ENCODE results near the gene ARAF.
"Not testable (repeated sequence)": the region's sequence is repeated elsewhere in the genome, so short reads cannot be mapped to it uniquely, and the experiment has no call there.

The ARAF gene

GRCh38 chrX:47595716-47596251 is 34.8 kb downstream of the ARAF start:
- TF ChIP-seq CTCF (IDR thresholded peaks at IDR 0.05; ENCODE audit: low read depth, low read length, missing control alignments): no peak
- H3K4me3 ChIP-seq (ENCODE audit: low read depth, low read length): no peak overlapping the region
- no peak for DNase-seq (ENCODE audit: low read depth)

DNA sequence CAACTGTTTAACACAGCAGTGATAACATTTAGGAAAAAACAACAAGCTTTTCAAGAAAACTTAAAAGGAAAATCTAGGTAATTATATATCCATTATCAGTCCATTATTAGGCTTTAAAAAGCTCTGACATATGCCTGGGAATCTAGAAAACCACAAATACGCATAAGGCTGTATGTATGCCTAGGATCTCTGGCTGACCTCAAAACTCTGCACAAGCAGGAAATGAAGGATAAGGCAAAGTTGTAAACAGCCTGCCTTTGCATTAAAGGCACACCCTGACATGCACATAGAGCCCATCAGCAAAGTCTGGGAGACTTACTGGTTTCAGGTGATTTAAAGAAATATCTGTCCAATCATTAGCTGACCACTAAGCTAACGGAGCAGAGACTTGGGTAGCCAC is 35.3 kb downstream of the ARAF start:
- no peak overlapping the region for H3K4me3 ChIP-seq (ENCODE audit: low read depth, low read length)
- no peak for DNase-seq (ENCODE audit: low read depth)
- no peak for TF ChIP-seq CTCF (IDR thresholded peaks at IDR 0.05; ENCODE audit: low read depth, low read length, missing control alignments)

DNA sequence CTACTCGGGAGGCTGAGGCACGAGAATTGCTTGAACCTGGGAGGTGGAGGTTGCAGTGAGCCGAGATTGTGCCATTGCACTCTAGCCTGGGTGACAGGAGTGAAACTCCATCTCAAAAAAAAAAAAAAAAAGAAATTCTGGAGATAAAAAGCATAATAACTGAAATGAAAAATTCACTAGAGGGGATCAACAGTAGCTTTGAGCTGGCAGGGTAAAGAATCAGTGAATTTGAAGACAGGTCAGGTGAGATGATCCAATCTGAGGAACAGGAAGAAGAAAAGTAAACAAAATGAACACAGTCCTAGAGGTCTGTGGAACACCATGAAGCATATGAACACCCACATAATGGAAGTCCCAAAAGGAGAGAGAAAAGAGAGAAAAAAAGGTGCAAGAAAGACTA is 36.2 kb downstream of the ARAF start:
- H3K4me3 ChIP-seq (ENCODE audit: low read depth, low read length): no peak overlapping the region
- DNase-seq (ENCODE audit: low read depth): no peak
- no peak for TF ChIP-seq CTCF (IDR thresholded peaks at IDR 0.05; ENCODE audit: low read depth, low read length, missing control alignments)

DNA sequence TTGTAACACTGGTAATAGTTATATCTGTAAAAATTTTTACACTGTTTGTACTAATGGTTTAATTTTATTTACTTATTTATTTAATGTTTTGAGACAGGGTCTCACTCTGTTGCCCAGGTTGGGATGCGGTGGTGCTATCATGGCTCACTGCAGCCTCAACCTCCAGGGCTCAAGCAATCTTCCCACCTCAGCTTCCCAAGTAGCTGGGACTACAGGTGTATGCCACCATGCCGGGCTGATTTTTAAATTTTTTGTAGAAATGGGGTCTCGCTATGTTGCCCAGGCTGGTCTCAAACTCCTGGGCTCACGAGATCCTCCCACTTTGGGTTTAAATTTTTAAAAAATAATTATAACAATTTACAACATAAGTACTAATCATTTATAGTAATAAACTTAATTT is 42.1 kb downstream of the ARAF start:
- DNase-seq (ENCODE audit: low read depth); H3K4me3 ChIP-seq (ENCODE audit: low read depth, low read length): not testable (repeated sequence)

DNA sequence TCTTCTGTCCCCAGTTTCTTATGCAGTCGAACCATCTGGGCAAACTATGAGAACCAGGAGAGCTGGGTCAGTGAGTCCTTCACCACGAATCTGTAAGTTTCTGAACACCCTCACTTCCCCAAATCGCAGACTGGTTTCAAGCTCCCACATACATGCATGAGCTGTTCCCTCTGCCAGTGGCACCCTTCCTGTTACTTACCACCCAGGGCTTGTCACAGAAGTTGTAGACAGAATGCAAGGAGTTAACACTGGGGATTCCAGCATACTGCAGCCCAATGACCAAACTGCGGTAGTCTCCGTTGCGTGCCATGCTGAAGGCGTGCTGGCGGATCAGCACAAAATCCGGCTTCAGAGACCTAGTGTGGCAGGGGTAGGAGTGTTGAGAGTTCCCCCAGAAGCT is 44.0 kb downstream of the ARAF start:
- no peak for TF ChIP-seq CTCF (IDR thresholded peaks at IDR 0.05; ENCODE audit: low read depth, low read length, missing control alignments)
- no peak for DNase-seq (ENCODE audit: low read depth)
- no peak overlapping the region for H3K4me3 ChIP-seq (ENCODE audit: low read depth, low read length)

GRCh38 chrX:47607091-47607490 is 46.1 kb downstream of the ARAF start:
- no peak for TF ChIP-seq CTCF (IDR thresholded peaks at IDR 0.05; ENCODE audit: low read depth, low read length, missing control alignments)
- no peak for DNase-seq (ENCODE audit: low read depth)
- H3K4me3 ChIP-seq (ENCODE audit: low read depth, low read length): no peak overlapping the region

GRCh38 chrX:47608130-47608810 is 47.3 kb downstream of the ARAF start:
- no peak for DNase-seq (ENCODE audit: low read depth)
- no peak overlapping the region for H3K4me3 ChIP-seq (ENCODE audit: low read depth, low read length)
- TF ChIP-seq CTCF (IDR thresholded peaks at IDR 0.05; ENCODE audit: low read depth, low read length, missing control alignments): no peak
